Neural progenitor cell (in vitro differentiated cells): ENCODE data around the gene ZNF785. TPM values are rescaled to one million over a fixed set of nuclear protein-coding genes. Genes with fewer than 3 reads are reported as not detected.
"Not testable (repeated sequence)": the region's sequence is repeated elsewhere in the genome, so short reads cannot be mapped to it uniquely, and the experiment has no call there.

Source experiments
- DNase-seq: peaks from one replicate; pipeline ENCODE4 v3.0.0-alpha.2; 2016; ENCODE audit warnings: low spot score
- H2AFZ ChIP-seq: fragments of 200-600 bp; sonication (generic); replicated peaks from 2 replicates; pipeline ENCODE4 v1.6.1; 2016; ENCODE audit warnings: antibody characterized with exemption
- H3F3A ChIP-seq: fragments of 200-600 bp; sonication (generic); 2 replicates; pipeline ENCODE4 v1.6.1; 2016; ENCODE audit warnings: antibody characterized with exemption, low read depth
- H3K27ac ChIP-seq: fragments of 200-600 bp; sonication (generic); 2 replicates; pipeline ENCODE4 v1.5.1; 2016; ENCODE audit warnings: mild to moderate bottlenecking
- H3K27me3 ChIP-seq: fragments of 200-600 bp; sonication (generic); 2 replicates; pipeline ENCODE4 v1.6.1; 2016; ENCODE audit warnings: mild to moderate bottlenecking, moderate library complexity
- H3K36me3 ChIP-seq: fragments of 200-600 bp; sonication (generic); 2 replicates; pipeline ENCODE4 v1.5.1; 2016
- H3K4me1 ChIP-seq: fragments of 200-600 bp; sonication (generic); 2 replicates; pipeline ENCODE4 v1.6.1; 2016; ENCODE audit warnings: mixed run types
- H3K4me2 ChIP-seq: fragments of 200-600 bp; sonication (generic); 2 replicates; pipeline ENCODE4 v1.6.1; 2016
- H3K4me3 ChIP-seq: fragments of 200-600 bp; sonication (generic); 2 replicates; pipeline ENCODE4 v1.5.1; 2016
- H3K79me2 ChIP-seq: fragments of 200-600 bp; sonication (generic); 2 replicates; pipeline ENCODE4 v1.6.1; 2016; ENCODE audit warnings: low read depth
- H3K9ac ChIP-seq: fragments of 200-600 bp; sonication (generic); 2 replicates; pipeline ENCODE4 v1.6.1; 2016
- H3K9me3 ChIP-seq: fragments of 200-600 bp; sonication (generic); 2 replicates; pipeline ENCODE4 v1.5.1; 2016; ENCODE audit warnings: low read depth
- H4K20me1 ChIP-seq: fragments of 200-600 bp; sonication (generic); 2 replicates; pipeline ENCODE4 v1.6.1; 2016; ENCODE audit warnings: low read depth
- H3K27ac Mint-ChIP-seq: 3 replicates; pipeline ENCODE4 v1.8.0; 2021; ENCODE audit warnings: mixed read lengths
- H3K27me3 Mint-ChIP-seq: 2 replicates; pipeline ENCODE4 v1.8.0; 2022; ENCODE audit warnings: low read depth, mild to moderate bottlenecking, inconsistent platforms, moderate library complexity, mixed read lengths; ENCODE audit not compliant: insufficient read depth
- H3K36me3 Mint-ChIP-seq: 3 replicates; pipeline ENCODE4 v1.8.0; 2021; ENCODE audit warnings: mixed read lengths
- H3K4me1 Mint-ChIP-seq: 3 replicates; pipeline ENCODE4 v1.8.0; 2021; ENCODE audit warnings: mixed read lengths
- H3K4me3 Mint-ChIP-seq: 3 replicates; pipeline ENCODE4 v1.8.0; 2021; ENCODE audit warnings: mild to moderate bottlenecking, moderate library complexity, mixed read lengths
- H3K9me3 Mint-ChIP-seq: 3 replicates; pipeline ENCODE4 v1.8.0; 2020; ENCODE audit warnings: mixed read lengths
- EZH2 ChIP-seq: fragments of 200-600 bp; sonication (generic); IDR thresholded peaks from 2 replicates; pipeline ENCODE4 v1.6.1; 2017; ENCODE audit warnings: antibody characterized with exemption, mild to moderate bottlenecking, moderate library complexity
- EZH2phosphoT487 ChIP-seq: fragments of 200-600 bp; sonication (generic); IDR thresholded peaks from 2 replicates; pipeline ENCODE4 v1.6.1; 2017; ENCODE audit warnings: antibody characterized with exemption
- total RNA-seq: library from RNA; depleted of rRNA; stranded (reverse); fragments of >200 nt; gene quantifications from 2 replicates; pipeline ENCODE4 v1.2.3, GENCODE V29; 2015; ENCODE audit warnings: low replicate concordance
- TF ChIP-seq, protein P1 (sequence below): fragments of 200-600 bp; sonication (generic); IDR thresholded peaks from 2 replicates; pipeline ENCODE4 v1.5.1; 2017; ENCODE audit warnings: antibody characterized with exemption, mild to moderate bottlenecking

Gene ZNF785
- total RNA-seq, result 17.8 and 19.5 TPM in 2 replicates

DNA sequence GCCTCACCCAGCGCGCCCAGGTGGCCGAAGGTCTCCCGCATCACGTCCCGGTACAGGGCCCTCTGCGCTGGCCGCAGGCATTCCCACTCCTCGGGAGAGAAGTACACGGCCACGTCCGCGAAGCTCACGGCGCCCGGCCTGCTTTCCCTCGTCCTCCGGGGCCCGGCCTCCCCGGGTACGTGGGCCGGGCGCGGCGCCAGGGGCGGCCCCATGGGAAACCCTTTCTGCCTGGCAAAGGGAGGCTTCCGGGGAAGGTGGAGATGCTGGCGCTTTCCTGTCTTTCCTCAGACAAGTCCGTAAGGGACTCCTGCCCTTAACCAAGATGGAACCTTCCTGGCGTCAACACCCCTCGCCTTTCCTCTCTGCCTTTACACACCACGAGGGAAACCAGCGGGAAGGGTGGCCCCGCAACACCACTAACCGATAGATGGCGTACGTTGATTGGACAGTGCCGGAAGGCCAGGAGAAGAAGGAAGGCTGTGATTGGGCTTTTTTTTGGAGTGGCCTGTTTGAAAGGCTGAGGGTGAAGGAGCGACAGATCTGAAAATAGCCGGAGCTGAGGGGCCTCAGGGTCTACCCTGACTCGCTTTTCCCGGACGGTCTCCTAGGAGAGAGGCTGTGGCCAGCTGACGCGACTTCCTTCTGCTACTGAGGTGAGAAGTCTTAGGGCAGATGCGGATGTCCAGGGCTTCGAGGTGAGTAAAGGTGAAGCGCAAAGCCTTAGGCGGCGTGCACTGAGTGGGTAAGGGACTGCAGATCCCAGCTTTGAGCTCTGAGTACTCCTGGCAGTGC is at the start of gene ZNF785:
ZNF785 (minus strand) TSS at position 298 of the 792 bp plus-strand sequence; CDS start at position 212, 86 bp downstream.
- no peaks in the 10 kb centered on the region for H3K4me1 ChIP-seq
- Mint-ChIP-seq H3K36me3 (peaks cover 13% of the 10 kb centered on the region), H3K27ac (peak within 1 kb of the TSS; percentile 48), H3K27me3 (peaks cover 5% of the 10 kb centered on the region), H3K4me3 (peak within 1 kb of the TSS; percentile 85), H3K4me1 (peaks cover 11% of the 10 kb centered on the region), H3K9me3 (no peaks in the 10 kb centered on the region)
- H3K9ac ChIP-seq, result peak within 1 kb of the TSS; percentile 56
- DNase-seq, result peak; percentile 97
- H3K9me3 ChIP-seq, result no peaks in the 10 kb centered on the region
- H3K4me3 ChIP-seq, result peak within 1 kb of the TSS; percentile 62
- TF ChIP-seq EZH2phosphoT487 (no peak), EZH2 (peak; percentile 31)
- TF ChIP-seq, protein P1, sequence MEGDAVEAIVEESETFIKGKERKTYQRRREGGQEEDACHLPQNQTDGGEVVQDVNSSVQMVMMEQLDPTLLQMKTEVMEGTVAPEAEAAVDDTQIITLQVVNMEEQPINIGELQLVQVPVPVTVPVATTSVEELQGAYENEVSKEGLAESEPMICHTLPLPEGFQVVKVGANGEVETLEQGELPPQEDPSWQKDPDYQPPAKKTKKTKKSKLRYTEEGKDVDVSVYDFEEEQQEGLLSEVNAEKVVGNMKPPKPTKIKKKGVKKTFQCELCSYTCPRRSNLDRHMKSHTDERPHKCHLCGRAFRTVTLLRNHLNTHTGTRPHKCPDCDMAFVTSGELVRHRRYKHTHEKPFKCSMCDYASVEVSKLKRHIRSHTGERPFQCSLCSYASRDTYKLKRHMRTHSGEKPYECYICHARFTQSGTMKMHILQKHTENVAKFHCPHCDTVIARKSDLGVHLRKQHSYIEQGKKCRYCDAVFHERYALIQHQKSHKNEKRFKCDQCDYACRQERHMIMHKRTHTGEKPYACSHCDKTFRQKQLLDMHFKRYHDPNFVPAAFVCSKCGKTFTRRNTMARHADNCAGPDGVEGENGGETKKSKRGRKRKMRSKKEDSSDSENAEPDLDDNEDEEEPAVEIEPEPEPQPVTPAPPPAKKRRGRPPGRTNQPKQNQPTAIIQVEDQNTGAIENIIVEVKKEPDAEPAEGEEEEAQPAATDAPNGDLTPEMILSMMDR, result peak; percentile 33
- H2AFZ ChIP-seq, result peak within 1 kb of the TSS; percentile 75
- H3K27me3 ChIP-seq, result no peaks in the 10 kb centered on the region
- H3K79me2 ChIP-seq, result peaks cover 35% of the 10 kb centered on the region
- peak within 1 kb of the TSS; percentile 79 for H3K4me2 ChIP-seq
- H3K36me3 ChIP-seq, result no peaks in the 10 kb centered on the region
- H3K27ac ChIP-seq, result no peak within 1 kb of the TSS
- no peaks in the 10 kb centered on the region for H4K20me1 ChIP-seq
- H3F3A ChIP-seq, result peaks cover 5% of the 10 kb centered on the region

- H3K4me3 Mint-ChIP-seq, result peak overlapping the region; percentile 96
- no peak overlapping the region for H3K27ac ChIP-seq
- H3K9ac ChIP-seq, result no peak overlapping the region
- no peaks in the 10 kb centered on the region for H3K36me3 ChIP-seq
- H3F3A ChIP-seq, result peaks cover 18% of the 10 kb centered on the region
- no peaks in the 10 kb centered on the region for H4K20me1 ChIP-seq
- peaks cover 19% of the 10 kb centered on the region for H3K79me2 ChIP-seq
- peak; percentile 15 for DNase-seq
- peaks cover 23% of the 10 kb centered on the region for H3K4me1 Mint-ChIP-seq
- H3K27me3 Mint-ChIP-seq, result peaks cover 18% of the 10 kb centered on the region
- H3K27ac Mint-ChIP-seq, result peak overlapping the region; percentile 85
- TF ChIP-seq EZH2 (no peak), EZH2phosphoT487 (no peak)
- TF ChIP-seq, protein P1, result no peak
- peaks cover 3% of the 10 kb centered on the region for H3K4me1 ChIP-seq
- no peaks in the 10 kb centered on the region for H3K9me3 ChIP-seq
- H3K9me3 Mint-ChIP-seq, result no peaks in the 10 kb centered on the region
- H2AFZ ChIP-seq, result peak overlapping the region; percentile 53
- no peaks in the 10 kb centered on the region for H3K27me3 ChIP-seq
- H3K4me2 ChIP-seq, result peak overlapping the region; percentile 70
- H3K4me3 ChIP-seq, result peak overlapping the region; percentile 81
- H3K36me3 Mint-ChIP-seq, result no peaks in the 10 kb centered on the region
Observed at GRCh38 chr16:30633526-30633925, 48.0 kb upstream of the ZNF785 start.

DNA sequence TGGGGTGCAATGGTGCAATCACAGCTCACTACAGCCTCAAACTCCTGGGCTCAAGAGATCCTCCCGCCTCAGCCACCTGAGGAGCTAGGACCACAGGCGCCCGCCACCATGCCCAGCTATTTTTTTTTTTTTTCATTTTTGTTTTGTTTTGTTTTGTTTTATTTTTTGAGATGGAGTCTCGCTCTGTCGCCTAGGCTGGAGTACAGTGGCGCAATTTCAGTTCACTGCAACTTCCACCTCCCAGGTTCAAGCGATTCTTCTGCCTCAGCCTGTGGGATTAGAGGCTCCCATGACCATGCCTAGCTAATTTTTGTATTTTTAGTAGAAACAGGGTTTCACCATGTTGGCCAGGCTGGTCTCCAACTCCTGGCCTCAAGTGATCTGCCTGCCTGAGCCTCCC is 47.0 kb upstream of the ZNF785 start:
- not testable (repeated sequence) for H4K20me1 ChIP-seq, DNase-seq, H3K27ac Mint-ChIP-seq, H3K36me3 ChIP-seq, H3K4me2 ChIP-seq, H3K4me3 Mint-ChIP-seq, H3K27ac ChIP-seq, H3K36me3 Mint-ChIP-seq, H3K4me3 ChIP-seq, H3K4me1 ChIP-seq, H3K9me3 Mint-ChIP-seq, H3K9ac ChIP-seq, H3K9me3 ChIP-seq, H2AFZ ChIP-seq, H3K27me3 ChIP-seq
- H3K79me2 ChIP-seq, result peaks cover 19% of the 10 kb centered on the region
- peaks cover 18% of the 10 kb centered on the region for H3F3A ChIP-seq
- Mint-ChIP-seq H3K4me1 (peaks cover 23% of the 10 kb centered on the region), H3K27me3 (peaks cover 16% of the 10 kb centered on the region)
